NCI-H146 treated with DMSO at 0.1 percent for 48 hours (cell line): ENCODE results near the gene RSBN1L.

Experiments used
- DNase-seq: peaks from one replicate; lab custom pipeline; 2025; ENCODE audit not compliant: unreplicated experiment; lab: John Stamatoyannopoulos, UW

RSBN1L gene

DNA sequence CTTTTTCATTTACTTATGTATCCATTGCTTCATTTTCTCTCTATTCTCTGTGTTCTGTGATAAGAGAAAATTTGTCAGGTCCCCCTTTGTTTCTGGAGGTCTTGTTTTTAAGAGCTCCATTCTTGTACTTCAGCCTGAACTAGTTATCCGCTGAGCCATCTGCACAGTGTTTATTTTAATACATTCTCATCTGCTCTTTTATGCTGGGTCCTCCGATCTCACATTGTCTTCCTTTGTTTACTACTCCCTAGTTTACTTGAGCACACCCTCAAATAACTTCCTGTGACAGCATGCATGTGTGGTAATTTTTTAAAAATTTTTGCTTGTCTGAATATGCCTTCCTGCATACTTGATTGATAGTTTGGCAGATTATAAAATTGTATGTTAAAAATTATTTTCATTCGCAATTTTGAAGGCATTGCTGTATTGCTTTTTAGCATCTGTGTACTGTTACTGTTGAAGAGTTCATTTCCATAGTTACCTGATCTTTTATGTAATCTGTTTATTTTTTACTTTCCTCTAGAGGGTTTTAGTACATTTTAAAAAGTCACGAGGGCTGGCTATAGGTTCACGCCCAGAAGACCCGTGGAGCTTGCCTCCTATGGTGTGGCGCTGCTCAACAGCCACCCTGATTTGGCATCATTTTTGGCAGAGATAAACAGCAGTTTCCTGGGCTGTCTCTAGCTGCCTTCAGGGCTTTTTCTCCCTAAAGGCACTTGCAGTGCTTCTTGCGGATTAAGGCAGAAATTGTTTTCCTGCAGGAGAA lies 31.9 kb downstream of the RSBN1L start:
- peak; percentile 78 for DNase-seq

DNA sequence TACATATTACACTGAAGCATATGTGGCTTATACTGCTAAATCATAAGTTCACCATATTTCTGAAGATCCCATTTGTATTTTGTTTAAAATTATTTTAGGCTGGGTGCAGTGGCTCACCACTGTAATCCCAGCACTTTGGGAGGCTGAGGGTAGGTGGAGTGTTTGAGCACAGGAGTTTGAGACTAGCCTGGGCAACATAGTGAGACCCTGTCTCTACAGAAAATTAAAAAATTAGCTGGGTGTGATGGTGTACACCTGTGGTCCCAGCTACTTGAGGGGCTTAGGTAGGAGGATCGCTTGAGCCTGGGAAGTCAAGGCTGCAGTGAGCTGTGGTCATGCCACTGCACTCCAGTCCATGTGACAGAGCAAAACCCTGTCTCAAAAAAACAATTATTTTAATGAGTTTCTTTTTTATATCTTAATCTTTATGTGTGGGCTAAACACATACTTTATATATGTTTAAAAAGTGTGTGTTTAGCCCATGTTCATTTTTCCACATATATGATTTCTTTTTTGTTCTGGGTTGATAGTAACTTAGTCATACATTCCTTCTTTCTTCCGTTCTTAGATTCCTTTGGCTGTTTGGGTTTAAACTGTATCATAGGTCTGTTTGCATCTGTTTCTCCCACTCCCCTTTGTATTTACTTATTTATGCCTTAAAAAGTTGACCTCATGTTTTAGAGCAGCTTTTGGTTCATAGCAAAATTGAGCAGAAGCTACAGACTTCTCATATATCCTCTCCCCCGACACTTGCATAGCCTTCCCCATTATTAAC lies 33.5 kb downstream of the RSBN1L start:
- no peak for DNase-seq

DNA sequence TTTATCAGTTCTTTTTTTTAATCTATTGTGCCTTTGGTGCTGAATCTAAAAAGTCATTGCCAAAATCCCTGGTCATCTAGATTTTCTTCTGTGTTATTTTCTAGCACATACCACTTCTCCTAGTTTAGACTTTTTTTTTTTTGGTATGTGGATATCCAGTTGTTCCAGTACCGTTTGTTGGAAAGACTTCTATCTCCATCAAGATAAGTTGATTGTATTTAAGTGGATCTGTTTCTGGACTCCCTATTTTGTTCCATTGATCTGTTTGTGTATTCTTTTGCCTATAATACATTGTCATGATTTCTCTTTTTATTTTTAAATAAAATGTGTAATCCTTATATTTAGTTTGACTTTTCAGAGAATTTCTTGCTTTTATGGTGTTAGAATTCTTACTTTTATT lies 35.5 kb downstream of the RSBN1L start:
- DNase-seq: no peak

DNA sequence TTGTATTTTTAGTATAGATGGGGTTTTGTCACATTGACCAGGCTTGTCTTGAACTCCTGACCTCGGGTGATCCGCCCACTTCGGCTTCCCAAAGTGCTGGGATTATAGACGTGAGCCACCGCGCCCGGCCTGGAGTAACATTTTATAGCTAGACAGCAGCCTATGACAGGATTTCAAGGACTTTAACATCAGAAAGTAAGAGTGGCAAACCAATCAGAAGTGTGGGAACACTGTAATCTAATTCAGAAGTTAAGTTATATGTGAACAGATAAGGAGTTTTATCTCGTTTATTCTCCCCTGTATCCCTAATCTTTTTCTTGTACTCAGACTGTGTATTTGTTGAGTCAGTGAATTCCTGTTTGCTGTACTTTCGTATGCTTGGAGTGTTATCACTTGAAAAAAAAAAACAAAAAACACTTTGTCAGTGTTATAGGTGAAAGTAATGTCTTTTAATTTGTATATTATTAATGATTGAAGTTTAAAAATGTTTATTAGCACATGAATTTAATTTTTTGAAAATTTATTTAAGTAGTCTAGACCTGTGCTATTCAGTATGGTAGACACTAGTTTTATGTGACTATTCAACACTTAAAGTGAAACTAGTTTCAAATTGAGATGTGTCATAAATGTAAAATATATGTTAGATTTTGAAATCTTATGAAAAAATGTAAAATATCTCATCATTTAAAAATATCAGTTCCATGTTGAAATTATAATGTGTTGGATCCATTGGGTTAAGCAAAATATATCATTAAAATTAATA lies 38.6 kb downstream of the RSBN1L start:
- DNase-seq: no peak

DNA sequence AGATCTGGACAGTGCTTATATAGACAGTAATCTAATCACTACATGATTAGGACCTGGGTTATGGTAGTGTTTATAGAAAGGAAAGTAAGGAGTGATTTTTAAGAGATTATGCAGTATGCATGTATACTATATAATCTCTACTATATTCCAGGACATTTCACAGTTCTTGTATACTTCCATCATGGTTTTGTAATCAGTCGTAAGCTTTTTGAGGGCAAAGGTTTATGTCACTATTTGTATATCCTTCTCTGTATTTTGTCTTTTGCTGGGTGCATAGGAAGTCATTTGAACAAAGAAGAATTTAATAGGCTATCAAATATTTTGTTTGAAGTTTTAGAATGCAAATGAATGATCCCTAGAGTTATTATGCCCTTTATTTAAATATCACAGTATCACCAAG lies 39.2 kb downstream of the RSBN1L start:
- DNase-seq: no peak

DNA sequence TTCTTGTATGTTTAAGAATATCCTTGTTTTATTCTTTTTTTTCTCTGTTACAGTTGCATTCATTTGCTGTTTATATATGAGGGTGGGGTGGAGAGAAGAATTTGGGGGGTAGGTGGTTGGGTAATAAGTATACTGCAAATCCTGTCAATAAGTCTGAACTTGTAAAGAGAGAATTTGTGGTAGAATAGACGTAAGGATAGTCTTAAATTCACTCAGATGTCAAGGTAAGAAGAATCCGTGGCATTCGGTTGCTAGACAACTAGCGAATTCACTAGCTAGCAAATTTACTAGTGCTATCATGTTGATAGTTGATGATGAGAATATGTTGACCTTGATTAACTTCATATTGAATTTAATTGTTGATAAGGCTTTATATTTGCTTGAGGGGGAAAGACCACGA lies 40.7 kb downstream of the RSBN1L start:
- DNase-seq: no peak

DNA sequence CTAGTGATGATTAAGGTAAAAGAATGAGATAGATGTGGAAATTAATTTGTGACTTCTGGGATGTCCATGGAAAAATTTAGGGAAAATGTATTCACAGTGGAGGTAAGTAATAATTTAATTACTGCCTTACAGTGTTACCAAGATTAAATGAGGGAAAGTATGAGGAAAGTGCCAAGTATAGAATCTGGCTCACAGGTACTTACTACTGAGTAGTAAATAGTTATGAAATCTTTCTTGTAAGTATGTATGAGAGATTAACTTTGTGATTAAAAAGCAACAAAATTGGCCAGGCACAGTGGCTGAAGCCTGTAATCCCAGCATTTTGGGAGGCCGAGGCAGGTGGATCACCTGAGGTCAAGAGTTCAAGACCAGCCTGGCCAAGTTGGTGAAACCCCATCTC lies 42.1 kb downstream of the RSBN1L start:
- no peak for DNase-seq

DNA sequence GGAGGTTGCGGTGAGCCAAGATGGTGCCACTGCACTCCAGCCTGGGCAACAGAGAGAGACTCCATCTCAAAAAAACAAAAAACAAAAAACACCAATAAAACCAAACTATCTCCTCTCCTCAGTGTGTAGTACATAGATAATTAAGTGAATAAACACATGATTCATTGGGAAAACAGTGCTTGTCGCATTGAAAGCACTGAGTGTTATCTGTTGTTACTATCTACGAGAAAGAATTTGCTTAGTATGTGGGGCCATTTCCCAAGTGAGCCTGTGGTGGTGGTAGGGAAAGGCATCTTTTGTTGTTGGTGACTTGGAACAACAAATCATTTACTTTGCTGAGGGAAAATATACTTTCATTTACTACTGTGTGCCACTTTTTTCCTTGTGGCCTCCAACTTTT lies 42.6 kb downstream of the RSBN1L start:
- no peak for DNase-seq

DNA sequence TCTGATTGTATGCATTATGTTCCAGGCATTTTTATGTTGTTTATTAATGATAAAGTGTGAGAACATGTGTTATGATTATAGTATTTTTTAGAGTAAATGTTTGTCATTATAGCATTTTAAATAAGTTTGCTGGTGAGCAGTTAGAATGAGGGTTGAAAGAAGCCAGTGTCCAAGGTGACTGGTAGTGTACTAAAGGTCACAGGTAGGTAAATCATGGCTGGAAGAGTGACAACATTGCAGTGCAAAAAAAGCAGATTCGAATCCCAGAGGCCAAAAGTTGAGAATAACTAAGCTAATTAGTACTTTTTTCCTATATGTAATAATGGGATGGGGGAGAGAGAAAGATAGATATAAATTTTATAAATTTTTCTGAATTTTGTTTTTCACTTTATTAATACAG lies 44.0 kb downstream of the RSBN1L start:
- DNase-seq: no peak

DNA sequence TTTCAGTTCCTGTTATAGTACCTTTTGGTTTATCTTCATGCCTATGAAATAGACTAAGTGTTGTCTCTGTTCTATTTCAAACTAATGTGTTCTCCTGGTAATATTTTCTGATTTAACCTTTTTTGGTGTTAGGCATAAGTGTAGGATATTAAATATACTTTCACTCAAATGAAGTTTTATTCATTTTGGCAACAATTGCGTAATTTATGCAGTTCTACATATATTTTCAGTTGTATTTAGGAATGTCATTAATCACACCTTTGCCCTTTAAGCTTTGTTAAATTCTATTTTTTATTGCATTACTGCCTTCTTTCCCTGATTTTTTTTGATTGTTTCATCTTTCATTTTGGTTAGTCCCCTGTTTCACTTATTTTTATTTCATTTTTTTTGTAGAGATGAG lies 47.3 kb downstream of the RSBN1L start:
- no peak for DNase-seq

DNA sequence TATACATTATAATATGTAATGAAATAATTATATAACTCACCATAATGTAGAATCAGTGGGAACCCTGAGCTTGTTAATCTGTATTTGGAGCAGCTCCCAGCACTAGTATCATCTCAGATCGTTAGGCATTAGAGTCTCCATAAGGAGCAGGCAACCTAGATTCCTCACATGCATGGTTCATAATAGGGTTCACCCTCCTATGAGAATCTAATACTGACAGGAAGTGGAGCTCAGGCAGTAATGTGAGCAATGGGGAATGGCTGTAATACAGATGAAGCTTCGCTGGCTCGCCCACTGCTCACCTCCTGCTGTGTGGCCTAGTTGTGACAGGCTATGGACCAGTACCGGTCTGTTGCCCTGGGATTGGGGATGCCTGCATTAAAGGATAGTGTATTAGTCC lies 49.5 kb downstream of the RSBN1L start:
- DNase-seq: no peak

DNA sequence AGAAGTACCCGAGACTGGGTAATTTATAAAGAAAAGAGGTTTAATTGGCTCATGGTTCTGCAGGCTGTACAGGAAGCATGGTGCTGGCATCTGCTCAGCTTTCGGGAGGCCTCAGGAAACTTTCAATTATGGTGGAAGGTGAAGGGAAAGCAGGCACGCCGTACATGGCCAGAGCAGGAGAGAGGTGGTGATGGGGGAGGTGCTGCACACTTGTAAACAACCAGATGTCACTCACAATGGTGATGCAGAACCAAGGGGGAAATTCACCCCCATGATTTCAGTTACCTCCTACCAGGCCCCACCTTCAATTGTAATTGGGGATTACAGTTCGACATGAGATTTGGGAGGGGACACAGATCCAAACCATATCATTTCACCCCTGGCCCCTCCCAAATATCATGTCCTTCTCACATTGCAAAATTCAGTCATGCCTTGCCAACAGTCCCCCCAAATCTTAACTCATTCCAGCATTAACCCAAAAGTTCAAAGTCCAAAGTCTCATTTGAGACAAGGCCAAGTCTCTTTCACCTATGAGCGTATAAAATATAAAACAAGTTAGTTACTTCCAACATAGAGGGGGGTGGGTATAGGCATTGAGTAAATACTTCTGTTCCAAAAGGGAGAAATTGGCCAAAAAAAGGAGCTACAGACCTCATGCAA lies 50.0 kb downstream of the RSBN1L start:
- DNase-seq: no peak

DNA sequence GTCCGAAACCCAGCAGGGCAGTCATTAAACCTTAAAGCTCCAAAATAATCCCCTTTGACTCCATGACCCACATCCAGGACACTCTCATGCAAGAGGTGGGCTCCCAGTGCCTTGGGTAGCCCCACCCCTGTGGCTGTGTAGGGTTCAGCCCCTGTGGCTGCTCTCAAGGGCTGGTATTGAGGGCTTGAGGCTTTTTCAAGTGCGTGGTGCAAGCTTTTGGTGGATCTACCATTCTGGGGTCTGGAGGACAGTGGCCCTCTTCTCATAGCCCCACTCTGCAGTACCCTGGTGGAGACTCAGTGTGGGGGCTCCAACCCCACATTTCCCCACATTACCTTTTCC lies 50.5 kb downstream of the RSBN1L start:
- no peak for DNase-seq

DNA sequence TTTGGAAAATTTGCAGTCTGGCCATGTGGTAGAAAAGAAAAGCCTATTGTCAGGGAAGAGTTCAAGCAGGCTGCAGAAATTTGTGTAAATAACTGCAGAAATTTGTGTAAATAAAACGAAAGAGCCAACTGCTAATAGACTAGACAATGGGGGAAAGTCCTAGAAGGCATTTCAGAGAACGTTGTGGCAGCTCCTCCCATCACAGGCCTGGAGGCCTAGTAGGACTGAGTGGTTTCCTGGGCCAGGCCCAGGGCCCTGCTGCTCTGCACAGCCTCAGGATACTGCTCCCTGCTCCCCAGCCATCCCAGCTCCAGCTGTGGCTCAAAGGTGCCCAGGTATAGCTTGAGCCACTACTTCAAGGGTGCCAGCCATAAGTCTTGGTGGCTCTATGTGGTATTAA lies 50.9 kb downstream of the RSBN1L start:
- no peak for DNase-seq

DNA sequence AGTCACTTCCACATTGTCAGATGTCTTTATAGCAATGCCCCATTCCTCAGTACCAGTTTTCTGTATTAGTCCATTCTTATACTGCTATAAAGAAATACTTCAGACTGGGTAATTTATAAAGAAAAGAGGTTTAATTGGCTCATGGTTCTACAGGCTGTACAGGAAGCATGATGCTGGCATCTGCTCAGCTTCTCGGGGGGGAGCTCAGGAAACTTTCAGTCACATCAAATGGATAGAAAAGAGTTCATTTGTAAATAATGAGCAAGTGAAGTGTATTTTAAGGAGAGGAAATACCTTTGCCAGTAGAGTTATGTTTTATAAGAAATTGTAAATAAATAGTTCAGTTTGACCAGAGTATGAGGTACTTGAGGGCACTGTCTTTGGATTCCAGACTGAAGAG lies 51.5 kb downstream of the RSBN1L start:
- no peak for DNase-seq

DNA sequence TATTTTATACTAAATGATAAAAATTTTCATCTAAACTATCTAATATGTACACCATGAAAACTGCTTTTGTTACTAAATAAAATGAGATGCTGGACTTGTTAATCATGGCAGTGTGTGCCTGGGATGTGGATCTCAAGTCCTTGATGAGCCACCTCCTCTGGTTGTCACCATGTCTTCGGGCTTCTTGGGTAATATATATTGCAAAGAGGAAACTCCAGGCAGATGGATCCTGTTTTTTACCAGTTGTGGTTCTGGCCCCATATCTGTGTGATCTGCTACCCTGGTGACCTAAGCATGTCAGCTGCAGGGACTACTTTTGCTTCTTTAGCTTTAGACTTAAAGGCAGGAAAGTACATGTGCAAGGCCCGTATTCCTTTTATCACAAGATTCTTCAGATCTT lies 55.8 kb downstream of the RSBN1L start:
- no peak for DNase-seq

DNA sequence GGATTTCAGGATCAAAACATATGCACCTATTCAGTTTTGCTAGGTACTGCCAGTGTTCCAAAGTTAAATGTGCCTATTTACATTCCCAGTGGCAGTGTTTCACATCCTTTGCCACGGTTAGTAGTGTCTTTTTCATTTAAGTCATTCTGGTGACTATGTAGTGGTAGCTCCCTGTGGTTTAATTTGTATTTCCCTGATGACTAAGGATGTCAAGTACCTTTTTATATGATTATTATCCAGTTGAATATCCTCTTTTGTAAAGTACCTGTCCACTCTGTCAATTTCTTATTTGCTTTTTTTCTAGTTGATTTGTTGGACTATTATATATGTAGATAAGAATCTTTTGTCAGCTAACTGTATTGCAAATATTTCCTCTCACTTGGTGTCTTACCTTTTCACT lies 56.9 kb downstream of the RSBN1L start:
- DNase-seq: peak; percentile 87

DNA sequence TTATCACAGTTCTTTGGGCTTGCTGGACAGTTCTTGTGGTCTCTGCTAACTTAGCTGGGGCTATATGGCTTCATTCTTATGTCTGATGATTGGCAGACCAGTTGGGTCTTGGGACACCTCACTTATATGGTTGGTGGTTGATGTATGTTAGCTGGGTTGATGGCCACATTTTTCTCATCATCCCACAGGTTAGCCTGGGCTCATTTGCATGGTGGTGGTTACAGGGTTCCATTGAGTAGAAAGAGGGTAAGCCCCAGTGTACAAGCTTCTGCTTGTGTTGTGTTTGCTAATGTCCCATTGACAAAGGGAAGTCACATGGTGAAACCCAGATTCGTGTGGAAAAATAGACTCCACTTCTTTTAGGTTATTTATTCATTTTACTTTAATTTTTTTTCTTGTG lies 61.3 kb downstream of the RSBN1L start:
- DNase-seq: no peak

DNA sequence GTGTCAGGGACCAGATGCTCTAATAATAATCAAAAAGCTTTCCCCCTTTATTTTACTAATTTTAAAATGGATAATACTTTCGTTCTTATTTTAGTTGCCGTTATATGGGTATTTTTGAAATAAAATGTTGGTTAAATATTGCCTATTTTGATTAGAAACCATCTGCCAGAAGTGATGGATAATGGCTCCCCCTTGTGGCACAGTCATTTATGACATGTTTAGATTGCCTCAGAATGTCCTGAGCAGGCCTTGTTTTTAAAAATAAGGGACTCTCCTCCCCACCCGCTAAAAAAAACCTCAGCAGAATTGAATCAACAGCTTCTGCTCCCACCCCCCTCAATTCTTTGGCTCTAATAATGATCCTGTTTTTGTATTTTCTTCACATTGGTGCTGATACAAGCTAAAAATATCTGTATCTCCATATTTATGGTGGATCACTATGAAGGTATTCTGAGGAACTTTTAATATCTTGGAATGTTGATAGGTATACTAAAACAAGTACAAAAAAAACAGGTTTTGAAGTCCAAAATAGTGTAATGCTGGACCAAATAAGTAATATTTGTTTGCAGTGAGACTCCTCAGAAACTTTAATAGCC lies 63.1 kb downstream of the RSBN1L start:
- peak; percentile 15 for DNase-seq

DNA sequence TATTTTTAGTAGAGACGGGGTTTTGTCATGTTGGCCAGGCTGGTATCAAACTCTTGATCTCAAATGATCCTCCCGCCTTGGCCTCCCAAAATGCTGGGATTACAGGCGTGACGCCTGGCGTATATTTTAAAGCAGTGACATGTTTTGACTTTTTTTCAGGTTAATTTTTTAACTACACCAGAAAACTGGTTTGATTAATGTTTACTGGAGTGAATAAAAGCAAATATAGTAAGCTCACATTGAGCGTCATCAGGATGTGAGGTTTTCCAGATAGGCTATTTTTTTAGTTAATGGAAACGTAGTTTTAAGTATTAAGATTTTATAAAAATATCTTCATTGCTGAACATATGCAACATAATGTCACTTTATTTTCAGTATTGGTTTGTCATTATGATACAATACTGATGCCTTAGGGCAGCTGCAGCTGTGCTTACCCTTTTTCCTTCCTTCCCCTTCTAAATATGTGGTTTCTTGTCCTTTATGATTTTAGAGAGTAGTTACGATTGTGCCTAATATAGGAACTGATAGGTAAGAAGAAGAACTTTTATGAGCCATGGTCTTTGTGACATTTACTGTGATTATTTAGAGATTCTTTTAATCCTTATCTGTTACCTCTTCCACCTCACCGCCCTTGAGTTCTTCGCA lies 64.7 kb downstream of the RSBN1L start:
- no peak for DNase-seq

DNA sequence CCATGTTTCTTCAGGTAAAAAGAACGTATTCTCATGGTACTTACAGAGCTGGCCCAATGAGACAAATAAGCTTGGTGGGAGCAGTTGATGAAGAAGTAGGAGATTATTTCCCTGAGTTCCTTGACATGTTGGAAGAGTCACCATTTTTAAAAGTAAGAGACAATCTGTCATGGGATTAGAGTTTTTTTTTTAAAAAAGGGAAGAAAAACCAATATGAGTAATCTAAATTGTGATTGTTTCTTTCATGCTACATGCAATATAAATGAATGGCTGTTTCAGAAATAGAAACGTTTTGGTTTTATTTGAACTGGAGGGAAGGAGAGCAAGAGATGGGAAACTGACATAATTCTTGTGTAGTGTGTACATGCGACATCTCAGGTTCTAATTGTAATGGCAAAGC lies 69.2 kb downstream of the RSBN1L start:
- no peak for DNase-seq
